ENCODE data around the gene KCTD17. TPM values are rescaled to one million over a fixed set of nuclear protein-coding genes. Genes with fewer than 3 reads are reported as not detected.

The KCTD17 gene
- total and polyA plus RNA-seq, 2 of the 4 experiments (the other 2 are of a cell fraction): 28.3 to 37.3 TPM

- Histone ChIP-seq H3K56ac (ENCODE audit: extremely low read depth, insufficient read depth, low read length) (no peak overlapping the region), H4K91ac (ENCODE audit: insufficient read depth, low read depth, low read length) (no peak overlapping the region), H3K36me3 (ENCODE audit: control insufficient read depth, insufficient read depth, low read length) (no peaks in the 10 kb centered on the region; the same call in 1 of the 2 replicates), H3K9me1 (ENCODE audit: insufficient read depth, low read length) (no peaks in the 10 kb centered on the region; the same call in 1 of the 2 replicates), H4K8ac (ENCODE audit: low read depth in 2 of 2, low read length in 2 of 2) (no peak overlapping the region), H2AFZ (replicated peaks; ENCODE audit: low read length, poor library complexity) (no peak overlapping the region), H3K4me2 (ENCODE audit: low read depth, low read length) (no peak overlapping the region), H3K14ac (replicated peaks; ENCODE audit: low read depth, low read length) (no peak overlapping the region), H4K5ac (ENCODE audit: low read depth, low read length) (no peak overlapping the region), H3K79me1 (ENCODE audit: low read depth in 1 of 2, low read length in 2 of 2) (no peaks in the 10 kb centered on the region; a peak in 1 of 4 replicates), H3K4me1 (ENCODE audit: control insufficient read depth, insufficient read depth, low read length) (no peaks in the 10 kb centered on the region), H3K4ac (ENCODE audit: low read depth, low read length) (no peak overlapping the region), H2BK120ac (ENCODE audit: low read depth, low read length) (no peak overlapping the region), H3K4me3 (ENCODE audit: insufficient read depth, low read depth, low read length) (no peak overlapping the region), H4K20me1 (ENCODE audit: insufficient read depth, low read length) (peaks cover 12% of the 10 kb centered on the region), H2BK20ac (ENCODE audit: low read depth, low read length) (no peak overlapping the region), H3K27me3 (ENCODE audit: control insufficient read depth, insufficient read depth, low read length) (peaks cover 27% of the 10 kb centered on the region), H3K27ac (ENCODE audit: insufficient read depth, low read length) (no peak overlapping the region), H2BK15ac (ENCODE audit: low read depth, low read length) (no peak overlapping the region), H3K18ac (ENCODE audit: low read depth, low read length) (no peak overlapping the region), H2BK5ac (ENCODE audit: low read depth, low read length, poor library complexity, severe bottlenecking) (no peak overlapping the region), H3K23ac (ENCODE audit: low read depth, low read length) (no peak overlapping the region), H3K9ac (ENCODE audit: low read depth, low read length) (no peak overlapping the region), H2AK5ac (ENCODE audit: low read depth, low read length) (no peak overlapping the region), H3K9me3 (ENCODE audit: control insufficient read depth, insufficient read depth, low read length) (peaks cover under 1% of the 10 kb centered on the region), H2AK9ac (replicated peaks; ENCODE audit: low read depth, low read length, poor library complexity) (no peak overlapping the region)
- ChIA-PET CTCF (no interaction called here), POLR2A (ENCODE audit: unreplicated experiment) (no interaction called here)
- no CpG with 5 or more reads among the region's 4 CpGs for WGBS, 2 experiments (ENCODE audit: extremely low coverage in 2 of 2, insufficient read length in 1 of 2)
- TF ChIP-seq FOS (IDR thresholded peaks at IDR 0.05; ENCODE audit: low read depth, low read length): no peak
- no peak for TF ChIP-seq POLR2A (IDR thresholded peaks at IDR 0.05; ENCODE audit: low read depth, low read length)
- TF ChIP-seq MAZ (IDR thresholded peaks at IDR 0.05; ENCODE audit: borderline replicate concordance, low read depth, low read length): no peak
- TF ChIP-seq NFE2L2 (IDR thresholded peaks at IDR 0.05; ENCODE audit: low read depth, low read length): no peak
- no peak for TF ChIP-seq CHD1 (IDR thresholded peaks at IDR 0.05; ENCODE audit: low read depth, low read length)
- no TSS peak for BruUV-seq (replicated peaks)
- no peak for ATAC-seq (ENCODE audit: low read depth)
- intact Hi-C loops (cut with micrococcal nuclease) (no loop called here), in situ Hi-C loops (cut with MboI; ENCODE audit: low sequenced_read_pairs) (no loop called here), dilution Hi-C loops (cut with HindIII; ENCODE audit: low sequenced_read_pairs, unreplicated experiment) (no loop called here)
- no peak for DNase-seq
Observed at GRCh38 chr22:37010174-37010573, 41.4 kb upstream of the KCTD17 start.

All from IMR-90 (cell line).